ENCODE data around the gene C1orf74. TPM values are rescaled to one million over a fixed set of nuclear protein-coding genes. Genes with fewer than 3 reads are reported as not detected.

Gene C1orf74
- total RNA-seq, 1 experiment from 2014 or later, result 5.6 TPM

- Histone ChIP-seq H3K27me3 (ENCODE audit: insufficient read depth, low read length) (no peaks in the 10 kb centered on the region), H4K20me1 (ENCODE audit: insufficient read depth) (no peaks in the 10 kb centered on the region), H3K4me3 (replicated peaks in 1 of 2; ENCODE audit: low read depth in 1 of 2, low read length in 2 of 2) (no peak overlapping the region), H3K9me2 (ENCODE audit: insufficient read depth) (no peaks in the 10 kb centered on the region), H3K4me2 (ENCODE audit: low read length) (no peak overlapping the region), H3K36me3 (ENCODE audit: control insufficient read depth in 1 of 2, insufficient read depth in 2 of 2, low read length in 2 of 2) (no peaks in the 10 kb centered on the region), H3K4me1 (ENCODE audit: control insufficient read depth in 1 of 2, insufficient read depth in 2 of 2, low read length in 2 of 2) (no peaks in the 10 kb centered on the region), H2AFZ (ENCODE audit: low read depth, low read length, poor library complexity, severe bottlenecking) (no peak overlapping the region), H3K79me2 (ENCODE audit: insufficient read depth, low read length) (no peaks in the 10 kb centered on the region), H3K9me3 (ENCODE audit: control insufficient read depth in 1 of 2, insufficient read depth in 1 of 2, low read depth in 1 of 2, low read length in 2 of 2) (no peaks in the 10 kb centered on the region; a peak in 1 of 4 replicates), H3K9ac (ENCODE audit: low read length) (no peak overlapping the region), H3K27ac (ENCODE audit: low read depth, low read length) (no peak overlapping the region)
- BruUV-seq (replicated peaks), result no TSS peak
- TF ChIP-seq EZH2 (IDR thresholded peaks at IDR 0.05) (no peak), CBX3 (IDR thresholded peaks at IDR 0.05; ENCODE audit: low read depth) (no peak), EGR1 (IDR thresholded peaks at IDR 0.05; ENCODE audit: low read depth) (no peak), FOSL1 (IDR thresholded peaks at IDR 0.05; ENCODE audit: low read depth) (no peak), REST (IDR thresholded peaks at IDR 0.05; ENCODE audit: low read depth) (no peak), ZFX (IDR thresholded peaks at IDR 0.05) (no peak), JUND (IDR thresholded peaks at IDR 0.05) (no peak), CEBPB (IDR thresholded peaks at IDR 0.05; ENCODE audit: low read depth) (no peak), ZNF274 (IDR thresholded peaks at IDR 0.05; ENCODE audit: low read depth, low read length) (no peak), ELF1 (IDR thresholded peaks at IDR 0.05; ENCODE audit: borderline replicate concordance, low read depth) (no peak), SP1 (IDR thresholded peaks at IDR 0.05; ENCODE audit: low read depth) (no peak), POLR2A (IDR thresholded peaks at IDR 0.05; ENCODE audit: borderline replicate concordance, extremely low read depth, insufficient read depth, insufficient read length) (no peak), EZH2phosphoT487 (IDR thresholded peaks at IDR 0.05; ENCODE audit: borderline replicate concordance) (no peak), SRF (IDR thresholded peaks at IDR 0.05; ENCODE audit: low read depth) (no peak)
- ChIA-PET POLR2A (no interaction called here), RAD21 (ENCODE audit: low non-redundant PET in 1 of 2, low total read pairs in 2 of 2, uncharacterized antibody in 2 of 2, unreplicated experiment in 2 of 2) (no interaction called here), CTCF (no interaction called here)
- no peak for DNase-seq (ENCODE audit: low read depth, low spot score)
- ATAC-seq, result no peak
- intact Hi-C loops (cut with micrococcal nuclease), result no loop called here
Observed at GRCh38 chr1:209769971-209770370, 14.4 kb downstream of the C1orf74 start.
